Stimulated activated CD4-positive, alpha-beta T cell treated with anti-CD3 and anti-CD28 coated beads, TNF-alpha, amount 100 ng/mL, for 4 hours (primary cell): ENCODE measurements around the gene SMAD6.
"Not testable (repeated sequence)": the region's sequence is repeated elsewhere in the genome, so short reads cannot be mapped to it uniquely, and the experiment has no call there.

Experiments
- DNase-seq, 3 experiments: peaks; one replicate each; pipeline ENCODE4 v3.0.0-alpha.2; 2020; ENCODE audit warnings: low read depth in 3 of 3

SMAD6 gene

GRCh38 chr15:66824424-66824823 lies 122.4 kb downstream of the SMAD6 start:
- no peak for DNase-seq

- DNase-seq, result no peak
Measured at GRCh38 chr15:66825139-66825538, 123.1 kb downstream of the SMAD6 start.

- DNase-seq, result no peak
Measured at GRCh38 chr15:66825731-66826130, 123.7 kb downstream of the SMAD6 start.

GRCh38 chr15:66826507-66826906 lies 124.5 kb downstream of the SMAD6 start:
- no peak for DNase-seq

GRCh38 chr15:66827039-66827697 lies 125.1 kb downstream of the SMAD6 start:
- DNase-seq, result no peak

- no peak for DNase-seq
Measured at GRCh38 chr15:66827698-66828055, 125.6 kb downstream of the SMAD6 start.

GRCh38 chr15:66828817-66829541 lies 126.9 kb downstream of the SMAD6 start:
- DNase-seq, result not testable (repeated sequence)

- no peak for DNase-seq
Measured at GRCh38 chr15:66829551-66830121, 127.6 kb downstream of the SMAD6 start.

GRCh38 chr15:66830358-66830757 lies 128.3 kb downstream of the SMAD6 start:
- no peak for DNase-seq

- DNase-seq, result no peak
Measured at GRCh38 chr15:66830823-66831222, 128.8 kb downstream of the SMAD6 start.

GRCh38 chr15:66831289-66831688 lies 129.3 kb downstream of the SMAD6 start:
- no peak for DNase-seq

- DNase-seq, result no peak
Measured at GRCh38 chr15:66831801-66832390, 129.9 kb downstream of the SMAD6 start.
